Peyer's patch (tissue), 4 donors: Measurements from ENCODE around the gene HS3ST5.

Source experiments
- CTCF ChIP-seq, 6 experiments: fragments of 450-650 bp in 4 of 6; fragments of 200-600 bp in 2 of 6; sonication (generic) in 1 of 6; IDR thresholded peaks; one replicate each; pipeline ENCODE4 v1.5.1; 2017 to 2019; ENCODE audit warnings: antibody characterized with exemption in 6 of 6, mild to moderate bottlenecking in 3 of 6, moderate library complexity in 1 of 6
- POLR2A ChIP-seq, 2 donors: fragments of 450-650 bp; IDR thresholded peaks; one replicate each; pipeline ENCODE4 v1.5.1; 2017; ENCODE audit warnings: antibody characterized with exemption in 2 of 2, mild to moderate bottlenecking in 2 of 2, moderate library complexity in 2 of 2

- TF ChIP-seq POLR2A (IDR thresholded peaks at IDR 0.05) (no peak), CTCF (IDR thresholded peaks at IDR 0.05) (no peak)
These were observed 332.3 kb downstream of the HS3ST5 start for GRCh38 chr6:114010540-114010939.
